ENCODE data around the gene DENND1C.

DENND1C gene

GRCh38 chr19:6418562-6418932, 63.0 kb downstream of the DENND1C start:
- no peak for DNase-seq

- no peak for DNase-seq
Measured at GRCh38 chr19:6417713-6418561, 63.6 kb downstream of the DENND1C start.
